Measurements from ENCODE around the gene MSRB3. TPM values are rescaled to one million over a fixed set of nuclear protein-coding genes. Genes with fewer than 3 reads are reported as not detected.

The MSRB3 gene
- total RNA-seq, 2 experiments from 2014 or later = not detected

DNA sequence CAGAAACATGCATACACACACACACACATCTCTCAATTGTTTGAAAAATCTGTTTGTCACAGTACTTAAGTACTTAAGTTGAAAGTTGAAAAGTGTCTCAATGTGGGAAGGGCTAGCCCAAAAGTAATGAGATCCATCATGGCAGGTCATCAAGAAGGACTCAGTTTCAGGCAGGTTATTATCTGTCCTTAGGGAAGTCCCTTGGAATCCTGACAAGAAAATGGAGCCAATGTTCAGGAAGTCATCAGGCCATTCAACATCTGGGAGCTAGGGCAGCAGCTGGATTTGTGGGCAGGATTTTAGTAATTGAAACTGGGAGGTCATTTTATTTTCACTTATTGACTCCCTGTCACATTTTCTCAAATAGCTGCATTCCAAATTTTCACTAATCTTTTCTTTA lies 56.0 kb downstream of the MSRB3 start:
- Mint-ChIP-seq H3K27ac (no peak overlapping the region), H3K4me3 (no peak overlapping the region), H3K9me3 (no peaks in the 10 kb centered on the region), H3K36me3 (ENCODE audit: low read depth) (no peaks in the 10 kb centered on the region), H3K27me3 (ENCODE audit: low read depth) (peaks cover 7% of the 10 kb centered on the region), H3K4me1 (ENCODE audit: low read depth) (no peaks in the 10 kb centered on the region)
- CTCF ChIA-PET = no interaction called here
- intact Hi-C loops (cut with micrococcal nuclease) = no loop called here
- DNase-seq = no peak

DNA sequence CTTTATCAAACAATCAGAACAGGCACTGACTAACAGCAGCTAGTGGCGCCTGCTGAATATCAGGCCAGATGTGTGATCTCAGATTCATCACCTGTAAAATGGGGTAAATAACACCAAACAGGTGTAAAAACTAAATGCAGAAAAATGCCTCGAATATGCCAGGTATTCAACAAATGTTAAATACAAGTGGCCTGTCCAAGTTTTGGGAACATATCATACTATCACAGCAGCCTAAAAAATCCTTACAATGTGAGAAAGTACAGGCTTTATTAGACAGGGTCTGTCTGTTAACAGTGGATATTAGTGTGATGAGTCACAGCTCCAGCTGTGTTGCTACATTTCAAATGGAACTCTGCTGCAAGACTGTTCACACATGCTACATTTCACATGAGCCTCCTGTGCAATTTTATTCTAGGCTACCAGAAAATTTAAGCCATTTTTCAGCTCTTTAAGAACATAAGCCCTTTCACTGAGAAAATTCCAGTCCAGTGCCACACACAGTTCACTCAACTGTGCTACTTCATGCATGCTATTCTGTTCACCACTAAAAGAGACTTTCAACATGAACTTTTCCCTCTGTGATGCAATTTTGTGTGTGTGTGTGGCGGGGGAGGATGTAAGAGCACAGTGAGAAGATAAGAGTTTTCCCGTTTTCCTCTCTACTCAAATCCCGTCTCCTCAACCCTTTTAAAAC lies 56.7 kb downstream of the MSRB3 start:
- no peak overlapping the region for H3K27ac Mint-ChIP-seq
- no peaks in the 10 kb centered on the region for H3K9me3 Mint-ChIP-seq
- no peak overlapping the region for H3K4me3 Mint-ChIP-seq
- no peak for DNase-seq
- no peaks in the 10 kb centered on the region for H3K4me1 Mint-ChIP-seq (ENCODE audit: low read depth)
- CTCF ChIA-PET = no interaction called here
- intact Hi-C loops (cut with micrococcal nuclease) = no loop called here
- no peaks in the 10 kb centered on the region for H3K36me3 Mint-ChIP-seq (ENCODE audit: low read depth)
- H3K27me3 Mint-ChIP-seq (ENCODE audit: low read depth) = peaks cover 7% of the 10 kb centered on the region

DNA sequence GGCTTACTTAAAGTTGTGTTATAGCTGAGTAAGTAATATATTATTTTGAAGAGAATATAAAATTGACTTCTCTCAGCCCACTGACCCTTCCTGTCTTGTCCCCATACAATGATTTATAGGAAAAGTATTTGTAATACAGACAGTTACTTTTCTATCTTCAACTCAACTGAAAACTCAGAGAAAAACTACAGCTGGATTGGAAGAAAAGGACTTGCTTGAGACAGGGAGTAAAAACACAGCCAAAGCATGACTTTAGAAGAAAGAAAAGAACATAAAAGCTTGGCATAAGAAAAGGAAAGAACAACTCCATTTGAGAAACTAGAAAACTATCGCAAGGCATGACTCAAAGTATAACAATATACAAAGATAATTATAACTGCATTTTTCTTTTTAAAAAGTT lies 57.5 kb downstream of the MSRB3 start:
- DNase-seq = no peak
- CTCF ChIA-PET = no interaction called here
- Mint-ChIP-seq H3K4me3 (no peak overlapping the region), H3K36me3 (ENCODE audit: low read depth) (no peaks in the 10 kb centered on the region), H3K9me3 (no peaks in the 10 kb centered on the region), H3K27me3 (ENCODE audit: low read depth) (peaks cover 7% of the 10 kb centered on the region), H3K4me1 (ENCODE audit: low read depth) (no peaks in the 10 kb centered on the region), H3K27ac (no peak overlapping the region)
- intact Hi-C loops (cut with micrococcal nuclease) = no loop called here

DNA sequence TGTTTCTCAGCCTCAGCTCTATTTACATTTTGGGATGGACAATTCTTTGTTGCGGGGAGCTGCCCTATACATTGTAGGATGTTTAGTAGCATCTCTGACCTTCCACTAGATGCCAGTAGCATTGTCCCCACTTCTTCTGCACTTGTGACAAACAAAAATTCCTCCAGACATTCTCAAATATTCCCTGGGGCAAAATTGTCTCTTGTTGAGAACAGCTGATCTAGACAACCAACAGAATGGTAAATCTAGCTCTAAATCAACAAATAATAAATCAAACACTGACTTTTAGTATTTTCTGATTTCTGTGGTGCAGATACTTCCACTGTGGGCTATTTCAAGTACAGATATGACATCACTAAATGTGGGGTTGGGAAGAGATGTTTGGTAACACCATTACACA lies 60.7 kb downstream of the MSRB3 start:
- no peaks in the 10 kb centered on the region for H3K4me1 Mint-ChIP-seq (ENCODE audit: low read depth)
- peaks cover 2% of the 10 kb centered on the region for H3K27me3 Mint-ChIP-seq (ENCODE audit: low read depth)
- H3K9me3 Mint-ChIP-seq = no peaks in the 10 kb centered on the region
- no peak overlapping the region for H3K27ac Mint-ChIP-seq
- intact Hi-C loops (cut with micrococcal nuclease) = no loop called here
- no peak overlapping the region for H3K4me3 Mint-ChIP-seq
- no peaks in the 10 kb centered on the region for H3K36me3 Mint-ChIP-seq (ENCODE audit: low read depth)
- no peak for DNase-seq
- CTCF ChIA-PET = interaction anchor here (0.5 kb wide), 1 partner anchor 51 kb away, joined by 3 read pairs; no protein-coding TSS in a partner anchor

DNA sequence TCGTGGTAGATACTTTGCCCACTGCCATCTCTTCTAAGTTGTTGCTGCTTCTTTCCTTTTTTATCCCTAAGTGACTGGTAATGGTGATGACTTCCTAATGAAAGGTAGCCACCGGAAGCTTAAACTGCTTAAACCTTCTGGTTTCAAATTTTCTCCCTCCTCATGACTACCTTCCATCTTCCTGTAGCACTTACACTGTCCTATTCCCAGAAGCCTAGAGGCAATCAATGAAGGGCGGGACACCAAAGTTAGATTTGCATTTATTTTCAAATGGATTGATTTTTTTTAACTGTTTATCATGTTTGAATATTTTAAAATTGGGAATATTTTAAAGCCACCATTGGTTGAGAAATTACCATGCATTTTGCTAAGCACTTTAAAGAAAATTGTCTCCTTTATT lies 64.7 kb downstream of the MSRB3 start:
- Mint-ChIP-seq H3K36me3 (ENCODE audit: low read depth) (no peaks in the 10 kb centered on the region), H3K27me3 (ENCODE audit: low read depth) (peaks cover 2% of the 10 kb centered on the region), H3K4me3 (no peak overlapping the region), H3K4me1 (ENCODE audit: low read depth) (no peaks in the 10 kb centered on the region), H3K27ac (no peak overlapping the region), H3K9me3 (peaks cover 1% of the 10 kb centered on the region)
- intact Hi-C loops (cut with micrococcal nuclease) = no loop called here
- DNase-seq = no peak
- CTCF ChIA-PET = no interaction called here

DNA sequence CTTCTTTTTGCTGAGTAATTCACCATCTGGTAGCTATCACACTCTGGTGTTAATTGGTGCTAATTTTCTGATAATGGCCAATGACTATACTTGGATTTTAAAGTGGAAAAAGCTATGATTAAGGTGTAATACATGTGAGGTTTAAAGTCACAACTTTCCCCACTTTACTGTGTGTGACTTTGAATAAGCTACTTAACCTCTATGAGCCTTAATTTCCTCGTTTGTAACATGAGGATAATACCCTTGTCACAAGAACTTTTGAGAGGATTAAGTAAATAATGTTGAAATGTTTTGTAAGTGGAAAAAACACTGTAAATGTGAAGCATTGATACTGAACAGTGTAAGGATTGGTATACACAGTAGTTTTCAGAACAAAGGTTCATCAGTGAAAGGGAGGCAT lies 65.3 kb downstream of the MSRB3 start:
- no peaks in the 10 kb centered on the region for H3K4me1 Mint-ChIP-seq (ENCODE audit: low read depth)
- CTCF ChIA-PET = no interaction called here
- DNase-seq = no peak
- H3K27ac Mint-ChIP-seq = peak overlapping the region; percentile 27
- no peak overlapping the region for H3K4me3 Mint-ChIP-seq
- intact Hi-C loops (cut with micrococcal nuclease) = no loop called here
- peaks cover 4% of the 10 kb centered on the region for H3K9me3 Mint-ChIP-seq
- H3K27me3 Mint-ChIP-seq (ENCODE audit: low read depth) = no peaks in the 10 kb centered on the region
- H3K36me3 Mint-ChIP-seq (ENCODE audit: low read depth) = no peaks in the 10 kb centered on the region

DNA sequence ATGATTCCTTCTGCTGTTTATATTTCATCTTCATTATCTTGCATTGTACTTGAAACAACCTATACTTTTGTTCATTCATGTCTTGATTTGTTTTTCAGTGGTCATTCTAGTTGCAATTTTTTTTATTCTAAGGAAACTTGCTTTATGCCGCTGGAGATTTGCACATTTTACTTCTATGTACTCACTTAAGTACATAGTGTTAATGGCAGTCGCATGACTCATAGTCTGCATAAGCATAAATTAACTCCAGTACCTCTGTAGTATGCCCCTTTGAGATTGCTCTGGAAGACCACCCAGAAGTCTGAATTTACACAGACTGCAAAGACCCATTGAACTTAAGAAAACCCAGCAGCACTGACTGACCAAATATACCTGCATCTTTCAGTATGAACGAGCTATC lies 77.0 kb downstream of the MSRB3 start:
- no peak for DNase-seq
- CTCF ChIA-PET = no interaction called here
- intact Hi-C loops (cut with micrococcal nuclease) = no loop called here
- Mint-ChIP-seq H3K4me3 (no peak overlapping the region), H3K4me1 (ENCODE audit: low read depth) (no peaks in the 10 kb centered on the region), H3K27ac (no peak overlapping the region), H3K36me3 (ENCODE audit: low read depth) (no peaks in the 10 kb centered on the region), H3K9me3 (no peaks in the 10 kb centered on the region), H3K27me3 (ENCODE audit: low read depth) (peaks cover 4% of the 10 kb centered on the region)

DNA sequence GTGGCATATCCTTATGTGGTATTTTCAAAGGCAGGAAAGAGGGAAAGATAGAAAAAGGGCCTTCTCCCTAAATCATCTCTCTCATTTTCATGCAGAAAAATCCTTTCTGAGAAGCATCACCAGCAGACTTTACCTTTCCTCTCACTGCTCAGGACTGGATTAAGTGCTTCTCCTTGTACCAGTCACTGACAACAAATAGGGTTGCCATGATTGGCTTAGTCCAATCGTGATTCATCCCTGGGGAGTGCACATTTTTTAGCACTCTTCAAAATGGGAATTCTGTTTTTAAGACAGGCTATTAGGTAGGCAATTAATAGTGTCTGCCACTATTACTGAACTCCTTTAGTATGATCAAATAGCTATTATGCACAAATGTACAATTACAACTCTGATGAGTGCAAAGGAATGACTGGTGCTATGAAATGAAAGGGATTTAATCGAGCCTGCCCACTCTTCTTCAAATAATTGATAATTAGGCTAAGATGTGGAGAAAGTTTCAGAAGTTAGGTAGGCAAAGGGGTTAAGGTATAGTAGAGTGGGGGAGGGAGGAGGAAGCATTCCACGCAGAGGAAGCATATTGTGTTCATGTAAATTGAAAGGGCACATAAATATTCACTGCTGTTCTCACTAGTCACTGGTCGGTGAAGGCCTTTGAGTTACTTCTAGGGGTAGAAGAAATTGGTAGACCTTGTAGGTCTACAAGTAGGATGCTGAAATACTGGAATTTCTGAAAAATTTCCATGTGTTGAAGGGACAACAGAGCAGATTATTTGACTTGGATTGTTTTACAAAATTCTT lies 84.0 kb downstream of the MSRB3 start:
- no peak overlapping the region for H3K4me3 Mint-ChIP-seq
- H3K36me3 Mint-ChIP-seq (ENCODE audit: low read depth) = no peaks in the 10 kb centered on the region
- DNase-seq = no peak
- intact Hi-C loops (cut with micrococcal nuclease) = no loop called here
- H3K27me3 Mint-ChIP-seq (ENCODE audit: low read depth) = no peaks in the 10 kb centered on the region
- CTCF ChIA-PET = no interaction called here
- H3K9me3 Mint-ChIP-seq = no peaks in the 10 kb centered on the region
- H3K4me1 Mint-ChIP-seq (ENCODE audit: low read depth) = no peaks in the 10 kb centered on the region
- no peak overlapping the region for H3K27ac Mint-ChIP-seq

DNA sequence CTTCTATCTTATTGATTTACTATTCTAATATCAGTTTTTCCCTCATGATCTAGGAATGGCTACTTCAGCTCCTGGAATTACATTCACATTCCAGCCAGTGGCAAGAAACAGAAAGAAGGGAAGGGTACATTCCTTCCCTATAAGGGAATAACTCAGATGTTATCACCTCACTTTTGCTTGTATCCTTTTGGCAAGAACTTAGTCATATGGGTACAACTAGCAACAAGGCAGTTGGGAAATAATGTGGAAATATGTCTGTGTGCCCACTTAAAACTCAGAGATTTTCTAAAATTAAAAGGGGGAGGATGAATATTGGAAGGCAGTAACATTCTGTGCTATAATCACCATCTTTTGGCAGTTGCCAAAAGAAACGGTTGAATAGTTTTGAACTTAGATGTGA lies 85.6 kb downstream of the MSRB3 start:
- Mint-ChIP-seq H3K4me1 (ENCODE audit: low read depth) (no peaks in the 10 kb centered on the region), H3K27ac (no peak overlapping the region), H3K27me3 (ENCODE audit: low read depth) (no peaks in the 10 kb centered on the region), H3K9me3 (no peaks in the 10 kb centered on the region), H3K36me3 (ENCODE audit: low read depth) (no peaks in the 10 kb centered on the region), H3K4me3 (no peak overlapping the region)
- DNase-seq = no peak
- CTCF ChIA-PET = no interaction called here
- intact Hi-C loops (cut with micrococcal nuclease) = no loop called here

DNA sequence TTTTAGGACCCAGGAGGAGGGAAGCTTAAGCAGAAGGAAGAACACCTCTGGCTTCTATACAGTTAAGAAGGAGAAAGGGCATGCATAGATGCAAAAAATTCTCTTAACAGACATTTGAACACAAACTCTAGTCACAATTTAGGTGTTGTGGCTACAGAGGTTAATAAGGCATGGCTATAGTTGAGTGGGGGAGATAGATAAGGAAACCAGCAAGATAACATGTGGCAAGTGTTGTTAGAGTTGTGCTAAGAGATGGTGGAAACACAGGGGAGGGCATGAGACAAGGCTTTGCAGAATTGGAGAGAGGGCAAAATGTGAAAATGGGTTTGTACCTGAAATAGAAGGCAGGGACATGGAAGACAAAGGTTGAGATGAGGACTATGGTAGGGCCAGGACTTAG lies 88.9 kb downstream of the MSRB3 start:
- intact Hi-C loops (cut with micrococcal nuclease) = no loop called here
- H3K9me3 Mint-ChIP-seq = no peaks in the 10 kb centered on the region
- H3K27me3 Mint-ChIP-seq (ENCODE audit: low read depth) = peaks cover 1% of the 10 kb centered on the region
- no peak overlapping the region for H3K27ac Mint-ChIP-seq
- CTCF ChIA-PET = interaction anchor here (0.6 kb wide), 1 partner anchor 290 kb away, joined by 6 read pairs; no protein-coding TSS in a partner anchor
- H3K36me3 Mint-ChIP-seq (ENCODE audit: low read depth) = no peaks in the 10 kb centered on the region
- H3K4me1 Mint-ChIP-seq (ENCODE audit: low read depth) = no peaks in the 10 kb centered on the region
- no peak overlapping the region for H3K4me3 Mint-ChIP-seq
- DNase-seq = no peak

DNA sequence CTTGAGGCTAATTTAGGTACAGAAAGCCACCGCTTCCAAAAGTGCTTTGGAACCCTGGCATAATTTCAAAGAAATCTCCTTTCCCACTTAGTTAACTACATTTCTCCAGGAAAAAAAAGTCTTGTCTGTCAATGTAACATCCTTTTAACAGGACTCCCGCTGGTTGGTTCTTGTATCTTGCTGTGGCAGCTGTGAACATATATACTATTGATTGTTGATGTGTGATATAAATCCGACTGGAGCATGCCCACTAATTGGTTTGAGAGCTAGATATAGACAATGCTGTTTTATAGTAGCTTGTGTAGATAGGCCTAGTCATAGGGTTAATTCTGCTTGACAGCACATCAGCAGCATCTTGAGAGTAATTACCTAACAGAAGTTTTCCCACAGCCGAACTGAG lies 89.6 kb downstream of the MSRB3 start:
- Mint-ChIP-seq H3K4me1 (ENCODE audit: low read depth) (no peaks in the 10 kb centered on the region), H3K9me3 (no peaks in the 10 kb centered on the region), H3K27ac (no peak overlapping the region)

DNA sequence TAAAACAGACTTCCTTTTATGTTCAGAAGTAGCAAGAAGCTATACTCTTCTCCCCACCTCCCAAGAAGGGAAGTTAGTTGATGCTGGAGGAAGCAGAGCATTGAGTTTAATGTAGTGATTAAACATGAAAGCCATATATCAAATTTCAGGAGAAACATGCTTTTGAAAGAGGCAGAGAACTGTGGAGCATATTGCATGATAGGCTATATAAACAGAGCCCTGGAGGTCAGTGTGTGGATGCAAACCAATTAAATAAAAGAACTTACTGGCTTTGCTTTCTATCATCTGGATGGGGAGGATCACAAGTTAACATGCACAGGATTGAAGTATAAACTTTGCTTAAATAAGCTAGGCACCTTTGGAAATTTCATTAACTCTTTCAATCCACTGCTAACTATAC lies 94.1 kb downstream of the MSRB3 start:
- Mint-ChIP-seq H3K27ac (no peak overlapping the region), H3K4me3 (no peak overlapping the region), H3K36me3 (ENCODE audit: low read depth) (no peaks in the 10 kb centered on the region), H3K9me3 (no peaks in the 10 kb centered on the region), H3K4me1 (ENCODE audit: low read depth) (no peaks in the 10 kb centered on the region), H3K27me3 (ENCODE audit: low read depth) (peaks cover 1% of the 10 kb centered on the region)
- CTCF ChIA-PET = no interaction called here
- no peak for DNase-seq
- intact Hi-C loops (cut with micrococcal nuclease) = no loop called here

More for the DNA sequence above, 89.6 kb downstream of the MSRB3 start:
- intact Hi-C loops (cut with micrococcal nuclease) = no loop called here
- Mint-ChIP-seq H3K36me3 (ENCODE audit: low read depth) (no peaks in the 10 kb centered on the region), H3K27me3 (ENCODE audit: low read depth) (peaks cover 1% of the 10 kb centered on the region), H3K4me3 (no peak overlapping the region)
- CTCF ChIA-PET = no interaction called here
- DNase-seq = no peak

DNA sequence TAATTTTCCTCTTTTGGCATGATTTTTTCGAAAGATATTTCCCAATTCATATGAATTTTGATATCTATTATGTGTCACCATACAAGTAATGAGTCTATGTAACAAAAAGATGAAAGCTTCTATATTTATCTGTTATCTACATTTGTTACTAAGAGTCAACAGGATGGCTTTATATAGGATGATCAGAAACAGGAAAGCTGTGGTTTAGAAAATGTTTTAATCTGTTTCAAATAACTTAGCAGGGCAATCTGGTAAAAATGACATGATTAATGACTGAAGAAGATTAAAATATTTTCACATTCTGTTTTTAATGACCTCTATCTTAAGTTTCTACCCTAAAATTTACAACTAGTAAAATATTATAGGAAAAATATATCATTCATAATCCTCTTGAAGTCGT lies 105.8 kb downstream of the MSRB3 start:
- H3K27me3 Mint-ChIP-seq (ENCODE audit: low read depth) = no peaks in the 10 kb centered on the region
- intact Hi-C loops (cut with micrococcal nuclease) = no loop called here
- H3K4me3 Mint-ChIP-seq = no peak overlapping the region
- no peak overlapping the region for H3K27ac Mint-ChIP-seq
- H3K9me3 Mint-ChIP-seq = no peaks in the 10 kb centered on the region
- CTCF ChIA-PET = no interaction called here
- no peaks in the 10 kb centered on the region for H3K4me1 Mint-ChIP-seq (ENCODE audit: low read depth)
- DNase-seq = no peak
- H3K36me3 Mint-ChIP-seq (ENCODE audit: low read depth) = no peaks in the 10 kb centered on the region

All from activated naive CD4-positive, alpha-beta T cell treated with anti-CD3 and anti-CD28 coated beads for 36 hours (primary cell).